ENCODE measurements around the gene TM2D1.

TM2D1 gene

DNA sequence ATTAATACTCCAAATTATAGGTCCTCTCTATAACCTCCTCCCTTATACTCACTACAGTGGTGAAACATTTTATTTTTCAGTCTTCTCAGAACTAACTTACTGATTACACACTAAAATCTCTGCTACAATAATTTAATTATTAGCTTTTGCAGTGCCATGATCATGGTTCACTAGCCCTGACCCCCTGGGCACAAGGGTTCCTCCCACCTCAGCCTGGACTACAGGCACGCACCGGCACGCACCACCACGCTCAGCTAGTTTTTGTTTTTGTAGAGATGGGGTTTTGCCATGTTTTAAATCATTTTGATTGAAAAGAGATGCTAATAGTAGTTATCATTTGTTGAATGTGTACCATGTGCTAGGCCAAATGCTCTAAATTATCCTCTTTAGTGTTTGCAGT, 23.6 kb upstream of the TM2D1 start:
- 97% methylated on average over 4 of the region's 4 CpGs for WGBS
- H4K91ac ChIP-seq (ENCODE audit: low read length) = no peak overlapping the region
- no peak overlapping the region for H2BK12ac ChIP-seq (ENCODE audit: low read length in 2 of 2)
- no peak overlapping the region for H2BK120ac ChIP-seq (ENCODE audit: low read depth, low read length)
- H3K79me1 ChIP-seq (replicated peaks; ENCODE audit: low read length, poor library complexity, severe bottlenecking) = peaks cover 31% of the 10 kb centered on the region
- no peak overlapping the region for H3K23ac ChIP-seq (ENCODE audit: low read length in 2 of 2)
- no peaks in the 10 kb centered on the region for H3K9me3 ChIP-seq (ENCODE audit: control insufficient read depth, low read length)
- peaks cover 8% of the 10 kb centered on the region for H3K4me1 ChIP-seq (ENCODE audit: control insufficient read depth, insufficient read depth, low read depth, low read length)
- H3K4me3 ChIP-seq (ENCODE audit: insufficient read depth in 1 of 2, low read depth in 1 of 2, low read length in 2 of 2) = no peak overlapping the region
- DNase-seq = no peak
- no peaks in the 10 kb centered on the region for H3K27me3 ChIP-seq (ENCODE audit: control insufficient read depth in 1 of 2, insufficient read depth in 1 of 2, low read length in 2 of 2)
- no peak overlapping the region for H3K4me2 ChIP-seq (ENCODE audit: low read length, poor library complexity, severe bottlenecking)
- no peak overlapping the region for H3K18ac ChIP-seq (ENCODE audit: low read depth in 1 of 2, low read length in 2 of 2)
- no peak overlapping the region for H2AK5ac ChIP-seq (ENCODE audit: low read length, severe bottlenecking)
- no peak overlapping the region for H3K14ac ChIP-seq (ENCODE audit: low read length in 2 of 2)
- no peak overlapping the region for H3K27ac ChIP-seq (ENCODE audit: low read length, poor library complexity, severe bottlenecking)
- no peak overlapping the region for H4K8ac ChIP-seq (ENCODE audit: low read length)
- no peak overlapping the region for H3K9ac ChIP-seq (ENCODE audit: low read length)
- no peak overlapping the region for H2AFZ ChIP-seq (ENCODE audit: low read depth, low read length)
- no peak overlapping the region for H2BK15ac ChIP-seq (ENCODE audit: low read depth, poor library complexity, severe bottlenecking)
- no peak overlapping the region for H2BK5ac ChIP-seq (ENCODE audit: low read depth, low read length, poor library complexity, severe bottlenecking)
- H3K36me3 ChIP-seq (ENCODE audit: control insufficient read depth in 1 of 2, insufficient read depth in 2 of 2, low read depth in 1 of 2, low read length in 2 of 2) = no peaks in the 10 kb centered on the region
- no peak overlapping the region for H3K4ac ChIP-seq (ENCODE audit: low read depth in 1 of 2, low read length in 2 of 2)

DNA sequence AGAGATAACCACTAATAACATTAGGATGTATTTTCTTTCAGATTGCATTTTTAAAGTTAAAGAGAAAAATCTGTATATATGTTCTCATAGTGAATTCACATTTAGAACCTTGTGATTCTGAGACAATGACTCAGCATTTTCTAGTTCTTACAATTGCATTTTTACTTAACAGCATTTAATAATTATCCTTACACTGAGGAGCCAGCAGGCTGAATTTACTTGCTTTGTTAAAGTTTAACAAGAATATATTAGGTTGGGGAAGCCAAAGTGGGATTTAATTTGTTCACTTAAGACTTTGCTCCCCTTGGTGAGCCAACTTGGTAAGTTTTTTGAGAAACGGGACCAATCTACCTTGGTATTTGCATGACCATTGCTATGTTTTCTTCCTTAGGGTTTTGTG, 21.9 kb upstream of the TM2D1 start:
- Histone ChIP-seq H3K4me3 (ENCODE audit: insufficient read depth in 1 of 2, low read depth in 1 of 2, low read length in 2 of 2) (peak overlapping the region in 1 of 2 experiments; percentile 6), H3K9ac (ENCODE audit: low read length) (peak overlapping the region; percentile 14), H4K91ac (ENCODE audit: low read length) (no peak overlapping the region), H3K27me3 (ENCODE audit: control insufficient read depth in 1 of 2, insufficient read depth in 1 of 2, low read length in 2 of 2) (no peaks in the 10 kb centered on the region), H3K79me1 (replicated peaks; ENCODE audit: low read length, poor library complexity, severe bottlenecking) (peaks cover 30% of the 10 kb centered on the region), H2BK15ac (ENCODE audit: low read depth, poor library complexity, severe bottlenecking) (no peak overlapping the region), H2BK5ac (ENCODE audit: low read depth, low read length, poor library complexity, severe bottlenecking) (no peak overlapping the region), H3K14ac (ENCODE audit: low read length in 2 of 2) (no peak overlapping the region), H3K9me3 (ENCODE audit: control insufficient read depth, low read length) (no peaks in the 10 kb centered on the region), H3K4me1 (ENCODE audit: control insufficient read depth, insufficient read depth, low read depth, low read length) (peaks cover 8% of the 10 kb centered on the region), H3K27ac (ENCODE audit: low read length, poor library complexity, severe bottlenecking) (peak overlapping the region; percentile 47), H2BK120ac (ENCODE audit: low read depth, low read length) (no peak overlapping the region), H3K23ac (ENCODE audit: low read length in 2 of 2) (no peak overlapping the region), H3K4me2 (ENCODE audit: low read length, poor library complexity, severe bottlenecking) (peak overlapping the region; percentile 43), H2AK5ac (ENCODE audit: low read length, severe bottlenecking) (peak overlapping the region; percentile 75), H4K8ac (ENCODE audit: low read length) (no peak overlapping the region), H3K4ac (ENCODE audit: low read depth in 1 of 2, low read length in 2 of 2) (no peak overlapping the region), H2BK12ac (ENCODE audit: low read length in 2 of 2) (no peak overlapping the region), H2AFZ (ENCODE audit: low read depth, low read length) (no peak overlapping the region), H3K18ac (ENCODE audit: low read depth in 1 of 2, low read length in 2 of 2) (no peak overlapping the region), H3K36me3 (ENCODE audit: control insufficient read depth in 1 of 2, insufficient read depth in 2 of 2, low read depth in 1 of 2, low read length in 2 of 2) (no peaks in the 10 kb centered on the region)
- DNase-seq = no peak
- 0% methylated on average over 1 of the region's 1 CpG for WGBS

DNA sequence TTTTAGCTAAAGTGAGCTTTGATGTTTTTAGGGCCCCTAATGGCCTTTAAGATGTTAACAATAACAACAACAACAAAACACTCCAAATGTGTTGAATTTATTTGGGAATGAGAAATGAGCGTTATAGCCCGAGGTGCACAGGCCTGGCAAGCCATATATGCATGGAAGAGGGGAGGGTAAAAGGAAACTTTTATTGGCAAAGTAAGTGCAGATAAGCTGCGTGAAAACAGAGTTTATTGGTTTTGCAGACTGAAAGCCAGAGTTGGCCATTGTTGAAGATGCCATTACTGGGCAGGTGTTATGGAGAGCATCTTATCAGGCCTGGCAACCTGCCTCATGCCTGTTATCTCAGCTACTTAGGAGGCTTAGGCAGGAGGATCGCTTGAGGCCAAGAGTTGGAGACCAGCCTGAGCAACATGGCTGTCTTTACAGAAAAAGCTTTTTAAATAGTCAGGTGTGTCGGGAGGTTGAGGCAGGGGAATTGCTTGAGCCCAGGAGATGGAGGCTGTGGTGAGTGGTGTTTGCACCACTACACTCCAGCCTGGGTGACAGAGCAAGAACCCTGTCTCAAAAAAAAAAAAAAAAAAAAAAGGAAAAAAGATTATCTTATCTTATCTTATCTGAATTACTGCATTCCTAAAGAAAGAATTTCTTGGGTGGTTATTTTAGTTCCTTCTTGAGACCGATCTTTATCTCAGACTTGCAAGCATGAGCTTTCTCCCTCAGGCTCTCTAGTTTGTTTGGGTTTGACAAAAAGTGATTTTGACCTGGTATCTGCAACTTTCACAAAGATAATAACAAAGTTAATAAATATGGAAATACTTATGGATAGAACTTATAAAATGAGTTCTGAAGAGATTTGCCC, 19.0 kb upstream of the TM2D1 start:
- Histone ChIP-seq H3K4ac (ENCODE audit: low read depth in 1 of 2, low read length in 2 of 2) (no peak overlapping the region), H2BK15ac (ENCODE audit: low read depth, poor library complexity, severe bottlenecking) (no peak overlapping the region), H3K18ac (ENCODE audit: low read depth in 1 of 2, low read length in 2 of 2) (peak overlapping the region in 1 of 2 experiments; percentile 9), H3K9me3 (ENCODE audit: control insufficient read depth, low read length) (no peaks in the 10 kb centered on the region), H3K36me3 (ENCODE audit: control insufficient read depth in 1 of 2, insufficient read depth in 2 of 2, low read depth in 1 of 2, low read length in 2 of 2) (no peaks in the 10 kb centered on the region), H3K4me1 (ENCODE audit: control insufficient read depth, insufficient read depth, low read depth, low read length) (peaks cover 8% of the 10 kb centered on the region), H3K14ac (ENCODE audit: low read length in 2 of 2) (peak overlapping the region in 1 of 2 experiments; percentile 20), H3K4me3 (ENCODE audit: insufficient read depth in 1 of 2, low read depth in 1 of 2, low read length in 2 of 2) (peak overlapping the region in 1 of 2 experiments; percentile 85), H2AK5ac (ENCODE audit: low read length, severe bottlenecking) (no peak overlapping the region), H4K91ac (ENCODE audit: low read length) (no peak overlapping the region), H2BK12ac (ENCODE audit: low read length in 2 of 2) (no peak overlapping the region), H2BK5ac (ENCODE audit: low read depth, low read length, poor library complexity, severe bottlenecking) (no peak overlapping the region), H3K27me3 (ENCODE audit: control insufficient read depth in 1 of 2, insufficient read depth in 1 of 2, low read length in 2 of 2) (no peaks in the 10 kb centered on the region), H4K8ac (ENCODE audit: low read length) (no peak overlapping the region), H3K79me1 (replicated peaks; ENCODE audit: low read length, poor library complexity, severe bottlenecking) (peaks cover 16% of the 10 kb centered on the region), H3K9ac (ENCODE audit: low read length) (peak overlapping the region; percentile 97), H3K23ac (ENCODE audit: low read length in 2 of 2) (peak overlapping the region in 1 of 2 experiments; percentile 80), H3K27ac (ENCODE audit: low read length, poor library complexity, severe bottlenecking) (no peak overlapping the region), H3K4me2 (ENCODE audit: low read length, poor library complexity, severe bottlenecking) (peak overlapping the region; percentile 47), H2BK120ac (ENCODE audit: low read depth, low read length) (no peak overlapping the region), H2AFZ (ENCODE audit: low read depth, low read length) (no peak overlapping the region)
- WGBS = 73% methylated on average over 4 of the region's 6 CpGs
- no peak for DNase-seq

DNA sequence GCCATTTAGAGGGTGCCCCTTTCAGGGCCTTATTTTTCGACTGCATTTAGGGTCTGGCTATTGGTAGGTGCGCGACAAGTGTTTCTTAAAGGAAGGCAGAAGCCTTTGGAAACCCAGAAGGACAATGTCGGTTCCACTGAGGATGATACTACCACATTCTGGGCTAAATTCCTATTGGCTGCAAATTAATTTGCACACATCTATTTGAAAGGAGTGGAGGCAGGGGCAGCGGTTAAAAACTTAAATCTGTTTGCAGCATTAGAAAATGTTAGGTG, 18.4 kb upstream of the TM2D1 start:
- DNase-seq = no peak

More for the DNA sequence above, 18.4 kb upstream of the TM2D1 start:
- Histone ChIP-seq H3K27ac (ENCODE audit: low read length, poor library complexity, severe bottlenecking) (peak overlapping the region; percentile 36), H3K27me3 (ENCODE audit: control insufficient read depth in 1 of 2, insufficient read depth in 1 of 2, low read length in 2 of 2) (no peaks in the 10 kb centered on the region), H3K9me3 (ENCODE audit: control insufficient read depth, low read length) (no peaks in the 10 kb centered on the region), H3K36me3 (ENCODE audit: control insufficient read depth in 1 of 2, insufficient read depth in 2 of 2, low read depth in 1 of 2, low read length in 2 of 2) (no peaks in the 10 kb centered on the region), H3K4me2 (ENCODE audit: low read length, poor library complexity, severe bottlenecking) (peak overlapping the region; percentile 75), H3K4me3 (ENCODE audit: insufficient read depth in 1 of 2, low read depth in 1 of 2, low read length in 2 of 2) (peak overlapping the region; percentile 85 to 93), H3K4me1 (ENCODE audit: control insufficient read depth, insufficient read depth, low read depth, low read length) (peaks cover 6% of the 10 kb centered on the region), H4K91ac (ENCODE audit: low read length) (no peak overlapping the region), H3K79me1 (replicated peaks; ENCODE audit: low read length, poor library complexity, severe bottlenecking) (peaks cover 15% of the 10 kb centered on the region), H4K8ac (ENCODE audit: low read length) (no peak overlapping the region), H2BK120ac (ENCODE audit: low read depth, low read length) (no peak overlapping the region), H2AFZ (ENCODE audit: low read depth, low read length) (no peak overlapping the region), H2AK5ac (ENCODE audit: low read length, severe bottlenecking) (no peak overlapping the region), H2BK15ac (ENCODE audit: low read depth, poor library complexity, severe bottlenecking) (no peak overlapping the region), H3K18ac (ENCODE audit: low read depth in 1 of 2, low read length in 2 of 2) (no peak overlapping the region), H2BK12ac (ENCODE audit: low read length in 2 of 2) (no peak overlapping the region), H3K23ac (ENCODE audit: low read length in 2 of 2) (no peak overlapping the region), H2BK5ac (ENCODE audit: low read depth, low read length, poor library complexity, severe bottlenecking) (no peak overlapping the region), H3K4ac (ENCODE audit: low read depth in 1 of 2, low read length in 2 of 2) (no peak overlapping the region), H3K14ac (ENCODE audit: low read length in 2 of 2) (no peak overlapping the region), H3K9ac (ENCODE audit: low read length) (peak overlapping the region; percentile 97)
- 40% methylated on average over 4 of the region's 5 CpGs for WGBS
